Neural progenitor cell (in vitro differentiated cells): Measurements from ENCODE around the gene ARIH2. TPM values are rescaled to one million over a fixed set of nuclear protein-coding genes. Genes with fewer than 3 reads are reported as not detected.

Experiments used
- DNase-seq: peaks from one replicate; pipeline ENCODE4 v3.0.0-alpha.2; 2016; ENCODE audit warnings: low spot score
- H2AFZ ChIP-seq: fragments of 200-600 bp; sonication (generic); replicated peaks from 2 replicates; pipeline ENCODE4 v1.6.1; 2016; ENCODE audit warnings: antibody characterized with exemption
- H3F3A ChIP-seq: fragments of 200-600 bp; sonication (generic); 2 replicates; pipeline ENCODE4 v1.6.1; 2016; ENCODE audit warnings: antibody characterized with exemption, low read depth
- H3K27ac ChIP-seq: fragments of 200-600 bp; sonication (generic); 2 replicates; pipeline ENCODE4 v1.5.1; 2016; ENCODE audit warnings: mild to moderate bottlenecking
- H3K27me3 ChIP-seq: fragments of 200-600 bp; sonication (generic); 2 replicates; pipeline ENCODE4 v1.6.1; 2016; ENCODE audit warnings: mild to moderate bottlenecking, moderate library complexity
- H3K36me3 ChIP-seq: fragments of 200-600 bp; sonication (generic); 2 replicates; pipeline ENCODE4 v1.5.1; 2016
- H3K4me1 ChIP-seq: fragments of 200-600 bp; sonication (generic); 2 replicates; pipeline ENCODE4 v1.6.1; 2016; ENCODE audit warnings: mixed run types
- H3K4me2 ChIP-seq: fragments of 200-600 bp; sonication (generic); 2 replicates; pipeline ENCODE4 v1.6.1; 2016
- H3K4me3 ChIP-seq: fragments of 200-600 bp; sonication (generic); 2 replicates; pipeline ENCODE4 v1.5.1; 2016
- H3K79me2 ChIP-seq: fragments of 200-600 bp; sonication (generic); 2 replicates; pipeline ENCODE4 v1.6.1; 2016; ENCODE audit warnings: low read depth
- H3K9ac ChIP-seq: fragments of 200-600 bp; sonication (generic); 2 replicates; pipeline ENCODE4 v1.6.1; 2016
- H3K9me3 ChIP-seq: fragments of 200-600 bp; sonication (generic); 2 replicates; pipeline ENCODE4 v1.5.1; 2016; ENCODE audit warnings: low read depth
- H4K20me1 ChIP-seq: fragments of 200-600 bp; sonication (generic); 2 replicates; pipeline ENCODE4 v1.6.1; 2016; ENCODE audit warnings: low read depth
- H3K27ac Mint-ChIP-seq: 3 replicates; pipeline ENCODE4 v1.8.0; 2021; ENCODE audit warnings: mixed read lengths
- H3K27me3 Mint-ChIP-seq: 2 replicates; pipeline ENCODE4 v1.8.0; 2022; ENCODE audit warnings: low read depth, mild to moderate bottlenecking, inconsistent platforms, moderate library complexity, mixed read lengths; ENCODE audit not compliant: insufficient read depth
- H3K36me3 Mint-ChIP-seq: 3 replicates; pipeline ENCODE4 v1.8.0; 2021; ENCODE audit warnings: mixed read lengths
- H3K4me1 Mint-ChIP-seq: 3 replicates; pipeline ENCODE4 v1.8.0; 2021; ENCODE audit warnings: mixed read lengths
- H3K4me3 Mint-ChIP-seq: 3 replicates; pipeline ENCODE4 v1.8.0; 2021; ENCODE audit warnings: mild to moderate bottlenecking, moderate library complexity, mixed read lengths
- H3K9me3 Mint-ChIP-seq: 3 replicates; pipeline ENCODE4 v1.8.0; 2020; ENCODE audit warnings: mixed read lengths
- EZH2 ChIP-seq: fragments of 200-600 bp; sonication (generic); IDR thresholded peaks from 2 replicates; pipeline ENCODE4 v1.6.1; 2017; ENCODE audit warnings: antibody characterized with exemption, mild to moderate bottlenecking, moderate library complexity
- EZH2phosphoT487 ChIP-seq: fragments of 200-600 bp; sonication (generic); IDR thresholded peaks from 2 replicates; pipeline ENCODE4 v1.6.1; 2017; ENCODE audit warnings: antibody characterized with exemption
- total RNA-seq: library from RNA; depleted of rRNA; stranded (reverse); fragments of >200 nt; gene quantifications from 2 replicates; pipeline ENCODE4 v1.2.3, GENCODE V29; 2015; ENCODE audit warnings: low replicate concordance
- TF ChIP-seq, protein P1 (sequence below): fragments of 200-600 bp; sonication (generic); IDR thresholded peaks from 2 replicates; pipeline ENCODE4 v1.5.1; 2017; ENCODE audit warnings: antibody characterized with exemption, mild to moderate bottlenecking

Gene ARIH2
- total RNA-seq, 1 donor from 2014 or later, result 101 TPM

DNA sequence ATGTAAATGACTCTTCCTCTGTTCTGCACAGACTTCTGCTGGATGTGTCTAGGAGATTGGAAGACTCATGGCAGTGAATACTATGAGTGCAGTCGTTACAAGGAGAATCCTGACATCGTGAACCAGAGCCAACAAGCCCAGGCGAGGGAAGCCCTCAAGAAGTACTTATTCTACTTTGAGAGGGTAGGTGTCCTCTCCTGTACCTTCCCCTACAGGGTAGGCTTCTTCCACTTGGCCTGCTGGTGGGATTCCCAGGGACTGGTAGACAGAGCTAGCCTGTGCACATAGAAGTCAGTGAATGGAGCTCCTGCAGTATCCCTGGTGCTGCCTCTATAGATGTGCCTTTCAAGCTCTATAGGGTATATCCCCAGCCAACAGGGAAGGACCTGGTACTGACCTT is 60.8 kb downstream of the ARIH2 start:
- no peaks in the 10 kb centered on the region for H3K4me1 Mint-ChIP-seq

GRCh38 chr3:48980295-48980694 is 61.7 kb downstream of the ARIH2 start:
- Histone ChIP-seq H3K9ac (no peak overlapping the region), H3K4me3 (no peak overlapping the region), H3K36me3 (no peaks in the 10 kb centered on the region), H2AFZ (no peak overlapping the region), H3K27me3 (no peaks in the 10 kb centered on the region), H3K4me1 (no peaks in the 10 kb centered on the region), H4K20me1 (peaks cover 3% of the 10 kb centered on the region), H3K9me3 (no peaks in the 10 kb centered on the region), H3K79me2 (no peaks in the 10 kb centered on the region), H3K27ac (no peak overlapping the region), H3K4me2 (no peak overlapping the region), H3F3A (no peaks in the 10 kb centered on the region)
- no peak overlapping the region for H3K4me3 Mint-ChIP-seq
- no peak overlapping the region for H3K27ac Mint-ChIP-seq
- no peaks in the 10 kb centered on the region for H3K9me3 Mint-ChIP-seq
- H3K36me3 Mint-ChIP-seq, result peaks cover 21% of the 10 kb centered on the region
- no peaks in the 10 kb centered on the region for H3K4me1 Mint-ChIP-seq
- H3K27me3 Mint-ChIP-seq, result peaks cover 6% of the 10 kb centered on the region
- TF ChIP-seq EZH2phosphoT487 (no peak), EZH2 (no peak)
- TF ChIP-seq, protein P1, sequence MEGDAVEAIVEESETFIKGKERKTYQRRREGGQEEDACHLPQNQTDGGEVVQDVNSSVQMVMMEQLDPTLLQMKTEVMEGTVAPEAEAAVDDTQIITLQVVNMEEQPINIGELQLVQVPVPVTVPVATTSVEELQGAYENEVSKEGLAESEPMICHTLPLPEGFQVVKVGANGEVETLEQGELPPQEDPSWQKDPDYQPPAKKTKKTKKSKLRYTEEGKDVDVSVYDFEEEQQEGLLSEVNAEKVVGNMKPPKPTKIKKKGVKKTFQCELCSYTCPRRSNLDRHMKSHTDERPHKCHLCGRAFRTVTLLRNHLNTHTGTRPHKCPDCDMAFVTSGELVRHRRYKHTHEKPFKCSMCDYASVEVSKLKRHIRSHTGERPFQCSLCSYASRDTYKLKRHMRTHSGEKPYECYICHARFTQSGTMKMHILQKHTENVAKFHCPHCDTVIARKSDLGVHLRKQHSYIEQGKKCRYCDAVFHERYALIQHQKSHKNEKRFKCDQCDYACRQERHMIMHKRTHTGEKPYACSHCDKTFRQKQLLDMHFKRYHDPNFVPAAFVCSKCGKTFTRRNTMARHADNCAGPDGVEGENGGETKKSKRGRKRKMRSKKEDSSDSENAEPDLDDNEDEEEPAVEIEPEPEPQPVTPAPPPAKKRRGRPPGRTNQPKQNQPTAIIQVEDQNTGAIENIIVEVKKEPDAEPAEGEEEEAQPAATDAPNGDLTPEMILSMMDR, result no peak
- no peak for DNase-seq

More for the DNA sequence above, 60.8 kb downstream of the ARIH2 start:
- Mint-ChIP-seq H3K9me3 (no peaks in the 10 kb centered on the region), H3K27me3 (peaks cover 6% of the 10 kb centered on the region), H3K36me3 (peaks cover 21% of the 10 kb centered on the region), H3K27ac (no peak overlapping the region), H3K4me3 (no peak overlapping the region)
- Histone ChIP-seq H3K4me1 (no peaks in the 10 kb centered on the region), H3K4me2 (no peak overlapping the region), H2AFZ (no peak overlapping the region), H3K9ac (no peak overlapping the region), H3F3A (no peaks in the 10 kb centered on the region), H3K27ac (no peak overlapping the region), H3K79me2 (no peaks in the 10 kb centered on the region), H3K36me3 (no peaks in the 10 kb centered on the region), H3K4me3 (no peak overlapping the region), H3K9me3 (no peaks in the 10 kb centered on the region), H3K27me3 (no peaks in the 10 kb centered on the region), H4K20me1 (peaks cover 3% of the 10 kb centered on the region)
- DNase-seq, result no peak
- no peak for TF ChIP-seq EZH2
- no peak for TF ChIP-seq EZH2phosphoT487
- TF ChIP-seq, protein P1, result no peak

GRCh38 chr3:48982016-48982415 is 63.4 kb downstream of the ARIH2 start:
- Mint-ChIP-seq H3K9me3 (no peaks in the 10 kb centered on the region), H3K27ac (no peak overlapping the region), H3K36me3 (peaks cover 18% of the 10 kb centered on the region), H3K27me3 (peaks cover 9% of the 10 kb centered on the region), H3K4me1 (no peaks in the 10 kb centered on the region), H3K4me3 (no peak overlapping the region)
- H3K9me3 ChIP-seq, result no peaks in the 10 kb centered on the region
- H3K4me3 ChIP-seq, result no peak overlapping the region
- no peak overlapping the region for H3K9ac ChIP-seq
- no peaks in the 10 kb centered on the region for H3K4me1 ChIP-seq
- no peak for DNase-seq
- H2AFZ ChIP-seq, result no peak overlapping the region
- no peak overlapping the region for H3K4me2 ChIP-seq
- no peaks in the 10 kb centered on the region for H3K79me2 ChIP-seq
- no peaks in the 10 kb centered on the region for H3F3A ChIP-seq
- peaks cover 3% of the 10 kb centered on the region for H4K20me1 ChIP-seq
- H3K27me3 ChIP-seq, result no peaks in the 10 kb centered on the region
- no peak overlapping the region for H3K27ac ChIP-seq
- TF ChIP-seq EZH2 (no peak), EZH2phosphoT487 (no peak)
- TF ChIP-seq, protein P1, result no peak
- no peaks in the 10 kb centered on the region for H3K36me3 ChIP-seq
